Measurements from ENCODE around the gene NPAS3. TPM values are rescaled to one million over a fixed set of nuclear protein-coding genes. Genes with fewer than 3 reads are reported as not detected.

The NPAS3 gene
- total RNA-seq, 1 experiment from 2014 or later = not detected

DNA sequence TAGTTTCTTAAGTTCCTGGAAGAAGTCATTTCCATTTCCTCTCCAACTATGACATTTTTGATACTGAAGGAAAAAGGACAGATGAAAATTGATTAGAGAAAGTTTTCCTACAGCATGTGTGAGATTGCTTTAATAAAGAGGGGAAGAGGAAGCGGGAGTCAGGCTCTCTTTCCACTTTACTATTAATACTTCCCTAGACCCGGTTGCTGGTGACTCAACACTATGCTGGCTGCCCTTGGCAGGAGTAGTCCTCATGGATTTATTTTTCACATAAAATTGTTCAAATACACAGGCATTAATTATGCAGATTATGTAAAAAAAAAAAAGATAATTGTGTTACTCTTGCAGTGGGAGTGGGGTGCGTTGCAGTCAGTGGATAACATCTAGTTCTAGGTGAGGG, 718.8 kb downstream of the NPAS3 start:
- Histone ChIP-seq H3K9me2 (ENCODE audit: insufficient read depth) (no peaks in the 10 kb centered on the region), H3K9ac (ENCODE audit: low read length) (no peak overlapping the region), H3K36me3 (ENCODE audit: control insufficient read depth in 1 of 2, insufficient read depth in 2 of 2, low read length in 2 of 2) (no peaks in the 10 kb centered on the region), H3K4me3 (replicated peaks in 1 of 2; ENCODE audit: low read depth in 1 of 2, low read length in 2 of 2) (no peak overlapping the region), H3K4me2 (ENCODE audit: low read length) (no peak overlapping the region), H3K27me3 (ENCODE audit: insufficient read depth, low read length) (peaks cover 10% of the 10 kb centered on the region; the same call in 1 of the 2 replicates), H2AFZ (ENCODE audit: low read depth, low read length, poor library complexity, severe bottlenecking) (no peak overlapping the region), H3K9me3 (ENCODE audit: control insufficient read depth in 1 of 2, insufficient read depth in 1 of 2, low read depth in 1 of 2, low read length in 2 of 2) (no peaks in the 10 kb centered on the region), H3K27ac (ENCODE audit: low read depth, low read length) (no peak overlapping the region), H4K20me1 (ENCODE audit: insufficient read depth) (no peaks in the 10 kb centered on the region; the same call in 1 of the 2 replicates), H3K79me2 (ENCODE audit: insufficient read depth, low read length) (no peaks in the 10 kb centered on the region), H3K4me1 (ENCODE audit: control insufficient read depth in 1 of 2, insufficient read depth in 2 of 2, low read length in 2 of 2) (no peaks in the 10 kb centered on the region)
- CTCF ChIA-PET = no interaction called here
- ATAC-seq (no peak), DNase-seq (ENCODE audit: low read depth, low spot score) (no peak)
- intact Hi-C loops (cut with micrococcal nuclease) = no loop called here
- RAD21 ChIA-PET (ENCODE audit: low non-redundant PET in 1 of 2, low total read pairs in 2 of 2, uncharacterized antibody in 2 of 2, unreplicated experiment in 2 of 2) = no interaction called here
- POLR2A ChIA-PET = no interaction called here
- no TSS peak for BruUV-seq (replicated peaks)
- TF ChIP-seq ELF1 (IDR thresholded peaks at IDR 0.05; ENCODE audit: borderline replicate concordance, low read depth) = no peak
- no peak for TF ChIP-seq POLR2AphosphoS5 (IDR thresholded peaks at IDR 0.05; ENCODE audit: low read depth, low read length)
- TF ChIP-seq, protein P1, sequence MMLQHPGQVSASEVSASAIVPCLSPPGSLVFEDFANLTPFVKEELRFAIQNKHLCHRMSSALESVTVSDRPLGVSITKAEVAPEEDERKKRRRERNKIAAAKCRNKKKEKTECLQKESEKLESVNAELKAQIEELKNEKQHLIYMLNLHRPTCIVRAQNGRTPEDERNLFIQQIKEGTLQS (IDR thresholded peaks at IDR 0.05) = no peak
- no peak for TF ChIP-seq RAD21 (IDR thresholded peaks at IDR 0.05; ENCODE audit: low read depth)
- TF ChIP-seq, protein P2, sequence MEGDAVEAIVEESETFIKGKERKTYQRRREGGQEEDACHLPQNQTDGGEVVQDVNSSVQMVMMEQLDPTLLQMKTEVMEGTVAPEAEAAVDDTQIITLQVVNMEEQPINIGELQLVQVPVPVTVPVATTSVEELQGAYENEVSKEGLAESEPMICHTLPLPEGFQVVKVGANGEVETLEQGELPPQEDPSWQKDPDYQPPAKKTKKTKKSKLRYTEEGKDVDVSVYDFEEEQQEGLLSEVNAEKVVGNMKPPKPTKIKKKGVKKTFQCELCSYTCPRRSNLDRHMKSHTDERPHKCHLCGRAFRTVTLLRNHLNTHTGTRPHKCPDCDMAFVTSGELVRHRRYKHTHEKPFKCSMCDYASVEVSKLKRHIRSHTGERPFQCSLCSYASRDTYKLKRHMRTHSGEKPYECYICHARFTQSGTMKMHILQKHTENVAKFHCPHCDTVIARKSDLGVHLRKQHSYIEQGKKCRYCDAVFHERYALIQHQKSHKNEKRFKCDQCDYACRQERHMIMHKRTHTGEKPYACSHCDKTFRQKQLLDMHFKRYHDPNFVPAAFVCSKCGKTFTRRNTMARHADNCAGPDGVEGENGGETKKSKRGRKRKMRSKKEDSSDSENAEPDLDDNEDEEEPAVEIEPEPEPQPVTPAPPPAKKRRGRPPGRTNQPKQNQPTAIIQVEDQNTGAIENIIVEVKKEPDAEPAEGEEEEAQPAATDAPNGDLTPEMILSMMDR (IDR thresholded peaks at IDR 0.05 in 2 of 3, conservative IDR thresholded peaks at IDR 0.05 in 1 of 3; ENCODE audit: borderline replicate concordance in 1 of 3, insufficient read depth in 1 of 3, low read depth in 2 of 3, low read length in 2 of 3) = no peak
- TF ChIP-seq, protein P3, sequence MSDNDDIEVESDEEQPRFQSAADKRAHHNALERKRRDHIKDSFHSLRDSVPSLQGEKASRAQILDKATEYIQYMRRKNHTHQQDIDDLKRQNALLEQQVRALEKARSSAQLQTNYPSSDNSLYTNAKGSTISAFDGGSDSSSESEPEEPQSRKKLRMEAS (IDR thresholded peaks at IDR 0.05) = no peak
- no peak for TF ChIP-seq TCF7L2 (IDR thresholded peaks at IDR 0.05; ENCODE audit: borderline replicate concordance, extremely low read depth, insufficient read depth, insufficient read length)
- no peak for TF ChIP-seq SP1 (IDR thresholded peaks at IDR 0.05; ENCODE audit: low read depth)
- TF ChIP-seq ZFX (IDR thresholded peaks at IDR 0.05) = no peak
- no peak for TF ChIP-seq JUND (IDR thresholded peaks at IDR 0.05)
- TF ChIP-seq CBX3 (IDR thresholded peaks at IDR 0.05; ENCODE audit: low read depth) = no peak
- no peak for TF ChIP-seq YY1 (IDR thresholded peaks at IDR 0.05; ENCODE audit: extremely low read depth, insufficient replicate concordance, low read depth, low read length)
- no peak for TF ChIP-seq SRF (IDR thresholded peaks at IDR 0.05; ENCODE audit: low read depth)
- TF ChIP-seq POLR2A (IDR thresholded peaks at IDR 0.05; ENCODE audit: borderline replicate concordance, extremely low read depth, insufficient read depth, insufficient read length) = no peak
